HG03575 (cell line): ENCODE data around the gene RGS2.
A peak's percentile ranks its signal among the peaks of the same experiment; 100 is the strongest.

Experiments used
- ATAC-seq: cut with Tn5 transposase; IDR thresholded peaks from one replicate; pipeline ENCODE4 v1.9.1; 2021; ENCODE audit not compliant: unreplicated experiment, insufficient number of reproducible peaks, low FRiP score; ENCODE audit errors: extremely low read depth

RGS2 gene

GRCh38 chr1:192808518-192809306, at the start of gene RGS2:
TSS of gene RGS2 (plus strand) at chr1:192809039. CDS start at chr1:192809072, 33 bp downstream.
- ATAC-seq: peak; percentile 46

- ATAC-seq: no peak
Measured at GRCh38 chr1:192759104-192759503, 49.7 kb upstream of the RGS2 start.

DNA sequence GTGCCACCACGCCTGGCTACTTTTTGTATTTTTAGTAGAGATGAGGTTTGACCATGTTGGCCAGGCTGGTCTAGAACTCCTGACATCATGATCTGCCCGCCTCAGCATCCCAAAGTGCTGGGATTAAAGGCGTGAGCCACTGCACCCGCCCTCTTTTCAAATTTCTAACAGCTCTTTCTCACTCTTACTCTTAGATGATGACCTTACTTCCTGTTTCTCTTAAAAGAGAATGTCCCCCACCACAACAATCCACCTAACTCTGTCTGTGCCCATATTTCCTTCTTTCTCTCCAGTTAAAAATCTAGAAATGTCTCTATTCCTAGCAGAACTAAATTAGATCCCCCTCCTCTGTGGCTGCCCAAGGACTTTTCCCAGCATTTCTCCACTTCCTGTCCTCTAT, 46.6 kb upstream of the RGS2 start:
- no peak for ATAC-seq

GRCh38 chr1:192763243-192763642, 45.6 kb upstream of the RGS2 start:
- ATAC-seq: no peak

DNA sequence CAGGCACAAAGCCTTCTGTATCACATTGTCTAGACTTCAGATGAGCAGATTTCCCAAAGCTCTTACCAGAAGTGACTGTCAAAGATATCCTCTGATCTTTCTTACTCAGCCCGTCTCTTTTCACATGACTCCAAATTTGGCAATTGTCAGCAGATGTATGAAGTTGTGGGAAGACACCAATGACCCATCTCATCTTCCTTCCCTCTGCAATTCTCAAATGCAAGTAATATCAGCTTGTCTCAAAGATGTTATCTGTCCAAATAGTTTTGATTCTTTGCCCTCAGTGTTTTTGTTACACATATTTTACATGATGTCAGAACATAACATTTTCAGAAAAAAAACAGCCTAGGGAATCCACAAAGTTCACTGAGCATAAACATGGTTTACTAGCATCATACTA, 45.1 kb upstream of the RGS2 start:
- ATAC-seq: no peak

DNA sequence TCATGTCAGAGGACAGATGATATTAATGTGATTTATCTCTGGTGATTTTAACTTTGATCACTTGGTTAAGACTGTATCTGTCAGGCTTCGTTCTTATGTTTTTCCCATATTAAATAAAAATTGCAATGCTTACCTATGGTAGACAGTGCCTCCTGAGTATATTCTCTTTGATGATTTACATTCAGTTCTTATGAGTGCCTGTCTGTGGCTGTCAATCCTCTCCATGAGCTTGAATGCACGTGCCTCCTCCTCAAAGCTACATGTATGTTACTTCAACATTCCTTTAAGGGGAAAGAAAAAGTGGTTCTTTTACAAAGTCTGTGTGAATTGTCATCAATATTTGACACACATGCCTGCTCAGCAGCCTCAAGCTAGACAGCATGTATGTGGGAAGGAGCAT, 44.2 kb upstream of the RGS2 start:
- ATAC-seq: no peak

GRCh38 chr1:192766009-192766625, 42.7 kb upstream of the RGS2 start:
- ATAC-seq: no peak

DNA sequence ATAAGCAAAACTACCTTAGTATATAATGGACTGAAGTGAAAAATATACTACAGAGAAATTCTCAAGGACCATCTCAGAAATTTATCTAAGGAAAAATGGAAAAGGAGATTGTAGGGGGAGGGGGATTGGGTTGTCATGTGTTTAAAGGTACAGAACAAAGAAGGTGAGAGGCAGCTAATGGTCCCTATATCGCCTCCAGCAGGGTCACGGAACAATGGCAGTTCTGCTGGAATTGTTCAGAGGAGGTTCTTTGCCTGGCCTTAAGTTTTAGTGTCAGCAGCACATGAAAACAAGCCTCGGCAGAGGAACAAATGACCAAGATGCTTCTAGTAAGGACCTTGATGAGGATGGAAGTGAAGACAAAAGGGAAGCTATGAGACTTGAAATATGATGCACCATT, 42.0 kb upstream of the RGS2 start:
- ATAC-seq: no peak

- no peak for ATAC-seq
Measured at GRCh38 chr1:192767798-192768197, 41.0 kb upstream of the RGS2 start.

GRCh38 chr1:192768463-192768862, 40.4 kb upstream of the RGS2 start:
- no peak for ATAC-seq

DNA sequence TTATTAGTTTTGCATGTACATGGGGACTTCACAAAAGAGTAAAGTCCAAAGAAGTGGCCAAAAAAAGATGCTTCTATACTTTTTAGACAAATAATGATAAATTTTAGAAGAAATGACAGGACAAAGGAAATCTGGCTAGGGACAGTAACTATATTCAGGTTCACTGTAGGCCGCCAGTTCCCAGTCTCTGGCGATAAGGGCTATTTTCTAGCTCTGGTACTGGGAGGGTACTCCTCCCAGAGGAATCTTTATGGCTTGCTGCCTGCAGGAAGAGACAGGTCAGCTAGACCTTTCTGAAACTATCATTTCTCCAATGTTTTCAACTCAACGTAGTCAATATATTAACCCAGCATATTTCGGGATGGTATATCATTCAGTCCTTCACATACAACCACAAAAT, 37.5 kb upstream of the RGS2 start:
- no peak for ATAC-seq

DNA sequence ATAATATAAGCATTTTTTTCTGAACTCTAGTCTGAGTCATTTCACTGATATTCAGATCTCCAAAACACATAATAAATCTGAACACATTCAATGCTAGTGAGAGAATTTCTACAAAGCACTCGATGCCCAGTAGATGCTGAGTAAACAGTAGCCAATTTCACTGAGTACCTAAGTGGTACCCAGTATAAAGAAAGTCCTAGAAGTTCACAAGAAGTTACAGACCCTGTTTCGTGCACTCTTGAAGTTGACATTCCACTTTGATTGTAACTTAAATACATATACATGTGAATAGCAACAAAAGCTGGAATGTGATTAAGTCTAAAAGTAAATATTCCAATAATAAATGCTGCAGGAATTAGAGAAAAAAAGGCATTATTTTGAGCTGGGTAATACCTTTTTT, 33.2 kb upstream of the RGS2 start:
- ATAC-seq: no peak

DNA sequence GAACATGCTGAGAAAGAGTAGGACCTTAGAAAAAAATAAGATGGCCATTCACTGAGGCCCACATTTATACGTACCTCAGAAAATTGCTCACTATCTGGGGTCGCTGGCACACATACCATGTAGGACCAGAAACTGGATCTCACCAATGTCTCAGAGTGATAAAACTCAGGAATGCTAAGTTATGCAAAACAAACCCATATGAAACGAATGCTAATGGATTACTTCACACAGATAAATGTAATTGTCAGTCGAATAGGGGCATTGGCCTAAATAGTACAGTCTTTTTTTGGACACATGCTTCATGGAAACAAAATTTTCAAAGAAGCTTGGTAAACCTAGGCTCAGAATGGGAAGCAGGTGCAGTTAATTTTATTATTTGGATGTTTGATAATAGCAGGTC, 32.6 kb upstream of the RGS2 start:
- ATAC-seq: no peak

DNA sequence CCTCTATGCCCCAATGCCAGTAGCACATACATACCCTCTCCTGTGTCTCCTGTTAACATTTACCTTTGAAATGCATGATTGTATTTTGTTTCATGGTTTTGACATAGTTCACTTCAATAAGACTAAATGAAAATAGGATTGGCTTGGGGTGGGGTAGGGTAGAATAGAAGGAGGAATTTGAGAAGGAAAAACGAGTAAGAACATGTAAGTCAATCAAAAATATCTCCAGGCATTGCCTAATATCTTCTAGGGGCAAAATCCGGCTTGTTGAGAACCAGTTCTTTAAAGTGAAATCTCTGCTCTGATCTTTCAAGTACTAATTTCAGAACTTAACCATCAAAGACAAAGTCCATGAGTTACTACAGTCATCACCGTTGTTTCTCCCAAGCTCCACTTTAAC, 31.8 kb upstream of the RGS2 start:
- ATAC-seq: no peak

GRCh38 chr1:192783791-192784190, 25.0 kb upstream of the RGS2 start:
- no peak for ATAC-seq

- ATAC-seq: no peak
Measured at GRCh38 chr1:192784397-192784796, 24.4 kb upstream of the RGS2 start.

DNA sequence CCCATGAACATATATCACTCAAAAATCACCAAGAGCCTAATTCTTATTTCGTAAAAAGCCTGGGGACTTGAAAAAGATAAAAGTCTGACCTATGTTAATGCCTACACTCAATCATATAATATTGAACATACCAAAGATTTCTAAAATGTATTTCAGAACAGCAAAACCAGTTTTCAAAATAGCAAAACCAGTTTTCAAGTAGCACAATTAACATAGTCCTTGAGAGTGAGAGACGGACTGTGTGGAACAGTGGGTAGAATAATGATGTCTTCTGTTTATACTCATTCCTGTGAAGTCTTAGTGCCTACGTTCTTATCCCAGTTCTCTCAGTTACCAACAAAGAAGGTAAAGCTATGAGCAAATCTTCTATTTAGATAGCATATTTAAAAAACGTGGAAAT, 22.3 kb upstream of the RGS2 start:
- no peak for ATAC-seq

- ATAC-seq: no peak
Measured at GRCh38 chr1:192787914-192788585, 20.8 kb upstream of the RGS2 start.

DNA sequence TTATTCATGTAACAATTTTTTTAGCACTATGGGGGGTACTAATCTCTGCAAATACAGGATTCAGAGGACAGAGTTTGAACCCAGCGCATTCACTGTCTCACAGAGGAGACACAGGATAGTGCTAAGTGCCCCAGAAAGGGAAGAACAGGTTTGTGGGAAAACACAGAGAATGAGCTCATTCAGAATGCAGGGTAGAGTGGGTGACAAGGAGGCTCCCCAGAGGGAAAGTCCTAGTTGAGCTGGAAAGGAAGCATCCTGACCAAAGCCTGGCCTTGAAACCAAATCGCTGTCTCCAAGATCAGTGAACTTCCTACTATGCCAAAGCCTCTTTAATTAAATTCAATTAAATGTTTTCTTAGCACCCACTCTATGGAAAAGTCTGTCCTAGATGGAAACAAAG, 19.0 kb upstream of the RGS2 start:
- ATAC-seq: no peak

DNA sequence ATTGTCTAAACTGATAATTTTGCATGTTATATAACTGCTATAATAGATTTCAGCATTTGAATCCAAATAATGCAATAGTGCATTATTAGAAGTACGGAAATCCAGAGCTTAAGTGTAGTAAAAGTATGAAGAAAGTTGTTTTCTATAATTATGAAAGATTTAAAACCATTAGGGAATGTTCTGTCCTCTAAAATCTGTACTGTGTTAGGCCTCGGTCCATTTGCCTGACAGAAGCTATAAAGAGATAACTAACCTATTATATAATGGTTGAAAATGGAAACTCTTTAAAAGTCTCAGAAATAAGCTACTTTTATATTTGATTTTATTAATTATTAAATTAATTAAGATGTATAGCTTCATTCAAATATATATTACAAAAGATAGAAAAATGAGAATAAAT, 16.2 kb upstream of the RGS2 start:
- no peak for ATAC-seq
